BJ (cell line): Measurements from ENCODE around the gene MLX. TPM values are rescaled to one million over a fixed set of nuclear protein-coding genes. Genes with fewer than 3 reads are reported as not detected.

ENCODE experiments used
- CTCF ChIA-PET: fragments of 350-600 bp; formaldehyde crosslinking; extraction: SDS; loops from one replicate; lab custom pipeline; 2021; ENCODE audit warnings: antibody characterized with exemption, inconsistent platforms; lab: Yijun Ruan, JAX
- POLR2A ChIA-PET: fragments of 300-600 bp; sonication (Branson Sonifier 250); formaldehyde crosslinking; extraction: SDS; loops from one replicate; lab custom pipeline; 2021; ENCODE audit warnings: antibody characterized with exemption; lab: Charles Lee
- DNase-seq: peaks from one replicate; pipeline ENCODE4 v3.0.0-alpha.2; 2011; ENCODE audit warnings: low read depth
- H3K27me3 ChIP-seq: 2 replicates; pipeline ENCODE4 v1.6.0; 2011; ENCODE audit warnings: low read length; ENCODE audit not compliant: control insufficient read depth, insufficient read depth
- H3K36me3 ChIP-seq: 2 replicates; pipeline ENCODE4 v1.5.1; 2011; ENCODE audit warnings: low read length; ENCODE audit not compliant: control insufficient read depth, insufficient read depth
- H3K4me3 ChIP-seq: 2 replicates; pipeline ENCODE4 v1.5.1; 2011; ENCODE audit warnings: low read depth, mild to moderate bottlenecking, control low read depth, low read length
- CTCF ChIP-seq: IDR thresholded peaks from 2 replicates; pipeline ENCODE4 v1.5.1; 2011; ENCODE audit warnings: low read depth, mild to moderate bottlenecking, control low read depth, inconsistent platforms, low read length, moderate library complexity; ENCODE audit not compliant: insufficient read depth
- polyA plus RNA-seq: library from polyadenylated mRNA; depleted of rRNA; stranded (reverse); fragments of >200 nt; gene quantifications from 2 replicates; pipeline ENCODE4 v1.2.3, GENCODE V29; 2011

The MLX gene
- polyA plus RNA-seq, 1 experiment: 50.1 TPM

- ChIA-PET CTCF (interaction anchor here (1.5 to 3.7 kb wide), 4 partner anchors 7 to 104 kb away, joined by 5 to 30 read pairs (median 19); partner anchors contain the start of gene PLEKHH3), POLR2A (no interaction called here)
- no peak for DNase-seq
- Histone ChIP-seq H3K36me3 (peaks cover 25% of the 10 kb centered on the region), H3K4me3 (no peak overlapping the region), H3K27me3 (no peaks in the 10 kb centered on the region)
- no peak for TF ChIP-seq CTCF
These were observed 13.1 kb downstream of the MLX start for GRCh38 chr17:42579794-42580551.

- POLR2A ChIA-PET: no interaction called here
These were observed 14.9 kb downstream of the MLX start for GRCh38 chr17:42581744-42582270.

GRCh38 chr17:42584880-42585279 lies 18.0 kb downstream of the MLX start:
- no peak for DNase-seq
- peaks cover 38% of the 10 kb centered on the region for H3K36me3 ChIP-seq
- CTCF ChIA-PET: interaction anchor here (1.7 kb wide), 1 partner anchor 94 kb away, joined by 3 read pairs; no protein-coding TSS in a partner anchor

More at GRCh38 chr17:42581744-42582270, 14.9 kb downstream of the MLX start:
- Histone ChIP-seq H3K4me3 (no peak overlapping the region), H3K36me3 (peaks cover 29% of the 10 kb centered on the region), H3K27me3 (no peaks in the 10 kb centered on the region)
- no peak for TF ChIP-seq CTCF
- no peak for DNase-seq
- CTCF ChIA-PET: interaction anchor here (1.5 to 2.4 kb wide), 2 partner anchors 92 to 98 kb away, joined by 9 read pairs; no protein-coding TSS in a partner anchor

GRCh38 chr17:42585353-42585752 lies 18.5 kb downstream of the MLX start:
- no peak for TF ChIP-seq CTCF
- CTCF ChIA-PET: interaction anchor here (3.9 kb wide), 1 partner anchor 7 kb away, joined by 29 read pairs; the partner anchor contains the start of gene PSMC3IP
- POLR2A ChIA-PET: no interaction called here
- no peaks in the 10 kb centered on the region for H3K27me3 ChIP-seq
- peaks cover 36% of the 10 kb centered on the region for H3K36me3 ChIP-seq
- no peak for DNase-seq
- no peak overlapping the region for H3K4me3 ChIP-seq

More at GRCh38 chr17:42584880-42585279, 18.0 kb downstream of the MLX start:
- POLR2A ChIA-PET: no interaction called here
- no peak for TF ChIP-seq CTCF
- no peak overlapping the region for H3K4me3 ChIP-seq
- no peaks in the 10 kb centered on the region for H3K27me3 ChIP-seq

GRCh38 chr17:42586514-42587230 lies 19.8 kb downstream of the MLX start:
- no peak overlapping the region for H3K4me3 ChIP-seq
- peaks cover 33% of the 10 kb centered on the region for H3K36me3 ChIP-seq
- H3K27me3 ChIP-seq: no peaks in the 10 kb centered on the region

More at GRCh38 chr17:42586514-42587230, 19.8 kb downstream of the MLX start:
- CTCF ChIA-PET: interaction anchor here (1.1 to 3.9 kb wide), 3 partner anchors 8 to 138 kb away, joined by 3 to 29 read pairs (median 3); partner anchors contain the start of gene PSMC3IP
- TF ChIP-seq CTCF: no peak
- POLR2A ChIA-PET: no interaction called here
- DNase-seq: no peak
